22Rv1 (cell line): ENCODE data around the gene FBXO42.

ENCODE experiments used
- H3K27ac ChIP-seq: fragments of 450-650 bp; 2 replicates; pipeline ENCODE4 v1.5.1; 2017
- ZFX ChIP-seq: fragments of 450-650 bp; IDR thresholded peaks from 2 replicates; pipeline ENCODE4 v1.6.1; 2017; ENCODE audit warnings: antibody characterized with exemption, borderline replicate concordance
- TF ChIP-seq, protein P1 (sequence below): fragments of 450-650 bp; IDR thresholded peaks from 2 replicates; pipeline ENCODE4 v1.5.1; 2017; ENCODE audit warnings: mild to moderate bottlenecking

FBXO42 gene

DNA sequence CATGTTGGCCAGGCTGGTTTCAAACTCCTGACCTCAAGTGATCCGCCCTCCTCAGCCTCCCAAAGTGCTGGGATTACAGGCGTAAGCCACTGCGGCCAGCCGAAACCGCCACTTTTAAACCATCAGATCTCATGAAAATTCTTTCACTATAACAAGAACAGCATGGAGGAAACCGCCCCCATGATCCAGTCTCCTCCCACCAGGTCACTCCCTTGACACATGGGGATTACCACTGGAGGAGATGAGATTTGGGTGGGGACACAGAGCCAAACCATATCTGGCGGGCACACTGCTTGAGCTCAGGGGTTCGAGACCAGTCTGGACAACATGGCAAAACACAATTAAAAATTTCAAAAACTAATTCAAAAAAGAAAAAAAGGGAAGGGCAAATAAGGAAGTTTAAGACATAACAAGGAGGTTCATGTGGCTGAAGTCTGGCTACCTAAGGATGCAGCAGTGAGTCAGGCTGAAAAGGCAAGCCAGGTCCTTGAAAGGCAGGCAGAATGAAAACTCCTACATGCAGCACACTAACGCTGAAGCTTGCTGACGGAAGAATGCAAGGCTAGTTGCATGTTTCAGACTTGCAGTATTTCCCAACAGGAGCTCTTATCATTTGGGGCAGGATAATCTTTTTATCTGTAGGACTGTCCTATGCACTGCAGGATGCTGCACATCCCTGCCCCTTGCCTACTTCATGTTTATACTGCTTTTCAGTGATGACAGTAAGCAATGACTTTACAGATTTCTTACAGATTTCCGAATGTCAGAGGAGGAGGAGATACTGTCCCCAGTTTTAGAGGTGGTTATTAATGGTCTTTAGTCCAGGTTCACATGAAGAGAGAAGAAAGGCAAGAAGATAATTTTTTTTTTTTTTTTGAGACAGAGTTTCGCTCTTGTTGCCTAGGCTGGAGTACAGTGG lies 49.3 kb downstream of the FBXO42 start:
- no peak overlapping the region for H3K27ac ChIP-seq
- TF ChIP-seq ZFX, result no peak
- TF ChIP-seq, protein P1, sequence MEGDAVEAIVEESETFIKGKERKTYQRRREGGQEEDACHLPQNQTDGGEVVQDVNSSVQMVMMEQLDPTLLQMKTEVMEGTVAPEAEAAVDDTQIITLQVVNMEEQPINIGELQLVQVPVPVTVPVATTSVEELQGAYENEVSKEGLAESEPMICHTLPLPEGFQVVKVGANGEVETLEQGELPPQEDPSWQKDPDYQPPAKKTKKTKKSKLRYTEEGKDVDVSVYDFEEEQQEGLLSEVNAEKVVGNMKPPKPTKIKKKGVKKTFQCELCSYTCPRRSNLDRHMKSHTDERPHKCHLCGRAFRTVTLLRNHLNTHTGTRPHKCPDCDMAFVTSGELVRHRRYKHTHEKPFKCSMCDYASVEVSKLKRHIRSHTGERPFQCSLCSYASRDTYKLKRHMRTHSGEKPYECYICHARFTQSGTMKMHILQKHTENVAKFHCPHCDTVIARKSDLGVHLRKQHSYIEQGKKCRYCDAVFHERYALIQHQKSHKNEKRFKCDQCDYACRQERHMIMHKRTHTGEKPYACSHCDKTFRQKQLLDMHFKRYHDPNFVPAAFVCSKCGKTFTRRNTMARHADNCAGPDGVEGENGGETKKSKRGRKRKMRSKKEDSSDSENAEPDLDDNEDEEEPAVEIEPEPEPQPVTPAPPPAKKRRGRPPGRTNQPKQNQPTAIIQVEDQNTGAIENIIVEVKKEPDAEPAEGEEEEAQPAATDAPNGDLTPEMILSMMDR, result no peak

DNA sequence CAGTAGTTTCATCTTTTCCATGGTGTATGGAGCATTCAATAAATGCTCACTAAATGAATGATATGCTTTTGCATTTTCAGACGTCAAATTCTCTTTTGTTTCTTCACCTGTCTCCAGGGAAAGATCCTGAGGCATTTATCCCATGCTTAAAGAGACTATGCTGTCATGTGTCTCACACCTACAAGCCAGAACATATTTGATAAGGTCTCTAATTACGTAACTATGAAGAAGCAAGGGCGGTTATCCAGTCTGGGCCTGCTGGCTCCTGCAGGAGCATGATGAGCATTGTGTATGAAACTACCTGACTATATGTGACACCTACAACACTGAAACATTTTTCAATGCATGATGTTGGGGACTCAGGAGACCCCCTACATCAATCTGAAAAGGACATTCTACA lies 51.8 kb downstream of the FBXO42 start:
- peak overlapping the region; percentile 34; the same call in 1 of the 2 replicates for H3K27ac ChIP-seq
- TF ChIP-seq, protein P1, result no peak
- no peak for TF ChIP-seq ZFX

DNA sequence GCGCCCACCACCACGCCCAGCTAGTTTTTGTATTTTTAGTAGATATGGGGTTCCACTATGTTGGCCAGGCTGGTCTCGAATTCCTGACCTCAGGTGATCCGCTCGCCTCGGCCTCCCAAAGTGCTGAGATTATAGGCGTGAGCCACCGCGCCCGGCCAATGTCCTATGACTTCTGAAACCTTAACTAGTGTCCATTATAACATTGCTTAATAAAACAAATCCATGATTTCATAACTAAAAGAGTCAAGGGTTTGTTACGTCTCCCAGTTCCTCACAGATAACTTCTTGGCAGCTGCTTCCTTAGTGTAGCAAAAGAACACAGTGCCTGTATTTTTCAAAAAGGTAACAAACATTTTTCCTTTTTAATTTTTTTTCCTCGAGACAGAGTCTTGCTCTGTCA lies 53.6 kb downstream of the FBXO42 start:
- no peak overlapping the region for H3K27ac ChIP-seq
- no peak for TF ChIP-seq ZFX
- TF ChIP-seq, protein P1, result no peak

DNA sequence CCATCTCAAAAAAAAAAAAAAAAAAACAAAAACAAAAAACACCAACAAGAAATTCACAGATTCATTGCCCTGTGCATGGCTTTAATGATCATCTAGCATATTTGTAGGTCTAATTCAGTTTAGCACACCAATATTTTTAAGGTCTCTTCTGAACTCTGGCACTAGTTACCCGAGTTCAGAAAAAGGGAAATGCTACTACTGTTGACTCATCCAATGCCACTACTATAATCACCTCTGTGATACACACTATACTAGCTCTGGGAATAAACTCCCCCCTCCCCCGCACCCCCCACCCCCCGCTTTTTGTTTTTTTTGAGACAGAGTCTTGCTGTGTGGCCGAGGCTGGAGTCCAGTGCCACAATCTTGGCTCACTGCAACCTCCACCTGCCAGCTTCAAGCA lies 55.6 kb downstream of the FBXO42 start:
- H3K27ac ChIP-seq, result no peak overlapping the region
- TF ChIP-seq, protein P1, result no peak
- no peak for TF ChIP-seq ZFX

DNA sequence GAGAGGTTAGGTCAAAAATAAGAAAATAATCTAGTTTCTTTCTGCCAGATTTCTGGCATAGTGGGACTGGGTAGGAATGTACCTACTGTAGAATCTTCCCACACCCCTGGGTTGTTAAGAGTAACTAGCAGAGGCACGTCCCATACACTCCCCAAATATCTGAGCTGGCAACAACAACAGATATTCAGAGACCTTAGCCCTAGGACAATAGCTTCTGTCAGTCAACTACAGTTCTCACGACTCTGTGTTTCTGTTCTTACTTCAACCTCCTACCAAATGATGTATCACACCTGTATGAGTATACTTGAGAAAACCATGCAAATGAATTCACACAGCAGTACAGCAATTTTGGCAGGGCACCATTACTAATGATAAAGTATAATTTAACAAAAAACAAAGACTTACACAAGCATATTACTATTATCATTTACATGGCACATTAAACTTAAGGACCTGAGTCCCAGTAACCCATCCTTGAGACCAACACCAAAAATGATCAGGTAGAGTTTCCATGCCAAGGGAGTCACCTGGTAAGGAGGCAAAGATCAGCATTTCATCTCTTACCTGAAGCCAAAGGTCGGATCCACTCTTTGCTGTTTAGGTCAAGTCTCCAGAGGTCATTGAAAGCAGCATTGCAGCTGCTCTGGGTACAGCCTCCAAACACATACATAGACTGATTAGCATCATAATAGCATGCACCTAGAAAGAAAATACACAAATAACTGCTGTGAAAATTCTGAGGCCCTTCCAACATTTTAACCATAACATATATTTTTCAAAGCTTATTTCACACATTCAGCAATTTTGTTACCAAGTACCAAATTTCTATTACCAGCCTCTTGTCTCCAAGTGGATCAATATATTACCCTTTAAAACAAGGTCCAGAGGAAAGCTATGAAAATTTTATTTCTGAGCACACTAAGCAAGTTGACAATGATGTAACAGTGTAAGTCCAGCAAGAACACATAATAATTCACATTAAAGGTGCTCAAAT lies 57.8 kb downstream of the FBXO42 start:
- TF ChIP-seq ZFX, result no peak
- TF ChIP-seq, protein P1, result no peak
- H3K27ac ChIP-seq, result no peak overlapping the region

DNA sequence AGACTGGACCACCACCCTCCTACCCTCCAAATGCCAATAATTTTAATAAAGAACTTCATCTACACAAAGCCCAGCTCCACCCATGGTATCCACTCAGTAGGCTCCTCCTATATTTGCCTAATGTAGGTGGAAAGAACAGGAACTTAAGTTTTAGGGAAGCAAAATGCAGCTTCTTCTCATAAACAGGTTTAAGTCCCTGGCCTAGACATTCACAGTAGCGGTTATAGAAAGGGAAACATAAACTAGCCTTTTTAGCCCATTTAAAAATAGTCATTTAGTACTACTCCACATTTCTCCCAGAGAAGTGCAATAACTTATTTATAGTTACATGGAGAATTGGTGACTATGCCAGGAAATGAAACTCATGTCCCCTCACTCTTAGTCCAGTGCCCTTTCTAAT lies 58.7 kb downstream of the FBXO42 start:
- no peak overlapping the region for H3K27ac ChIP-seq
- no peak for TF ChIP-seq ZFX
- TF ChIP-seq, protein P1, result no peak
